SK-N-SH (cell line): ENCODE measurements around the gene TAMALIN. TPM values are rescaled to one million over a fixed set of nuclear protein-coding genes. Genes with fewer than 3 reads are reported as not detected.

Source experiments
- CTCF ChIA-PET: fragments of 300-600, 350-600 bp; formaldehyde crosslinking; extraction: SDS; loops from one replicate; lab custom pipeline; 2021; lab: Yijun Ruan, JAX
- POLR2A ChIA-PET: fragments of 350-600 bp; sonication (Branson Sonifier 250); formaldehyde crosslinking; extraction: SDS; loops from one replicate; lab custom pipeline; 2020; ENCODE audit warnings: antibody characterized with exemption, inconsistent platforms; lab: Yijun Ruan, JAX
- DNase-seq: peaks from one replicate; pipeline ENCODE4 v3.0.0; 2012
- H2AFZ ChIP-seq: fragments of 200-600 bp; sonication (generic); 2 replicates; pipeline ENCODE4 v1.8.1; 2016; ENCODE audit warnings: antibody characterized with exemption, mild to moderate bottlenecking, low read depth
- H3F3A ChIP-seq: fragments of 200-600 bp; sonication (generic); replicated peaks from 2 replicates; pipeline ENCODE3; 2016; ENCODE audit warnings: antibody characterized with exemption, mild to moderate bottlenecking; ENCODE audit not compliant: insufficient read depth
- H3K27ac ChIP-seq, 2 experiments: fragments of 200-500 bp in 1 of 2; fragments of 200-600 bp in 1 of 2; sonication (Bioruptor generic) in 1 of 2; sonication (generic), shearing (Covaris generic) in 1 of 2; 2 replicates each; pipeline versions ENCODE4 v1.5.1 to v1.6.1; 2014 to 2016; ENCODE audit warnings: low read depth in 2 of 2, inconsistent platforms in 1 of 2, low read length in 1 of 2, mild to moderate bottlenecking in 1 of 2, mixed read lengths in 1 of 2
- H3K27me3 ChIP-seq: fragments of 200-600 bp; sonication (generic), shearing (Covaris generic); 2 replicates; pipeline ENCODE4 v1.6.1; 2016; ENCODE audit warnings: mixed run types; ENCODE audit not compliant: insufficient read depth
- H3K36me3 ChIP-seq, 2 experiments: fragments of 200-500 bp in 1 of 2; fragments of 200-600 bp in 1 of 2; sonication (Bioruptor generic) in 1 of 2; sonication (generic) in 1 of 2; replicated peaks in 1 of 2; 2 replicates each; pipeline versions ENCODE3 to v1.5.1; 2014 to 2016; ENCODE audit warnings: low read length in 1 of 2, mild to moderate bottlenecking in 1 of 2; ENCODE audit not compliant: insufficient read depth in 2 of 2, control insufficient read depth in 1 of 2
- H3K4me1 ChIP-seq, 2 experiments: fragments of 200-500 bp in 1 of 2; fragments of 200-600 bp in 1 of 2; sonication (Bioruptor generic) in 1 of 2; sonication (generic), shearing (Covaris generic) in 1 of 2; 2 replicates each; pipeline versions ENCODE4 v1.5.1 to v1.6.1; 2014 to 2016; ENCODE audit warnings: low read depth in 1 of 2, low read length in 1 of 2, mixed run types in 1 of 2; ENCODE audit not compliant: insufficient read depth in 2 of 2, control insufficient read depth in 1 of 2
- H3K4me2 ChIP-seq: fragments of 200-600 bp; sonication (generic), shearing (Covaris generic); 2 replicates; pipeline ENCODE4 v1.6.1; 2017; ENCODE audit warnings: mixed run types
- H3K4me3 ChIP-seq, 2 experiments: fragments of 200-500 bp in 1 of 2; fragments of 200-600 bp in 1 of 2; sonication (Bioruptor generic) in 1 of 2; sonication (generic), shearing (Covaris generic) in 1 of 2; 2 replicates each; pipeline versions ENCODE4 v1.5.1 to v1.8.1; 2014 to 2016; ENCODE audit warnings: low read depth in 2 of 2, inconsistent platforms in 1 of 2, low read length in 1 of 2, mild to moderate bottlenecking in 1 of 2, mixed read lengths in 1 of 2, moderate library complexity in 1 of 2
- H3K79me2 ChIP-seq: fragments of 200-600 bp; sonication (generic); 2 replicates; pipeline ENCODE4 v1.8.1; 2017; ENCODE audit warnings: mild to moderate bottlenecking; ENCODE audit not compliant: insufficient read depth
- H3K9ac ChIP-seq: fragments of 200-600 bp; sonication (generic); 2 replicates; pipeline ENCODE4 v1.6.1; 2017; ENCODE audit warnings: mixed run types
- H3K9me2 ChIP-seq: fragments of 200-600 bp; sonication (generic); 2 replicates; pipeline ENCODE4 v1.6.1; 2017; ENCODE audit warnings: mixed run types
- H3K9me3 ChIP-seq: fragments of 200-600 bp; sonication (generic); 2 replicates; pipeline ENCODE4 v1.6.1; 2017; ENCODE audit warnings: mixed run types, mild to moderate bottlenecking, moderate library complexity
- H4K20me1 ChIP-seq: fragments of 200-600 bp; sonication (generic); 2 replicates; pipeline ENCODE4 v1.6.1; 2017; ENCODE audit warnings: mild to moderate bottlenecking, mixed run types; ENCODE audit not compliant: insufficient read depth
- ELF1 ChIP-seq: IDR thresholded peaks from 2 replicates; pipeline ENCODE4 v1.4.0; 2012
- EP300 ChIP-seq, 2 experiments: IDR thresholded peaks; 2 replicates each; pipeline versions ENCODE4 v1.4.0 to v1.6.1; 2012; ENCODE audit warnings: borderline replicate concordance in 1 of 2, low read depth in 1 of 2, low read length in 1 of 2
- EZH2phosphoT487 ChIP-seq: fragments of 200-600 bp; sonication (generic); IDR thresholded peaks from 2 replicates; pipeline ENCODE4 v1.6.1; 2017; ENCODE audit warnings: low read depth, mixed run types, mild to moderate bottlenecking, antibody characterized with exemption, moderate library complexity, borderline replicate concordance
- FOSL2 ChIP-seq: IDR thresholded peaks from 2 replicates; pipeline ENCODE4 v1.4.0; 2012; ENCODE audit warnings: low read depth, mild to moderate bottlenecking, moderate library complexity, borderline replicate concordance
- FOXJ3 ChIP-seq: sonication (generic); formaldehyde crosslinking; IDR thresholded peaks from 2 replicates; pipeline ENCODE4 v1.5.1; 2020; ENCODE audit warnings: mild to moderate bottlenecking, missing genetic modification reagents
- MEF2A ChIP-seq: IDR thresholded peaks from 2 replicates; pipeline ENCODE4 v1.4.0; 2012; ENCODE audit warnings: low read depth, borderline replicate concordance
- MXI1 ChIP-seq: IDR thresholded peaks from 2 replicates; pipeline ENCODE4 v1.6.1; 2012; ENCODE audit warnings: mild to moderate bottlenecking, low read depth, low read length, improper control_type of control experiment
- POLR2AphosphoS5 ChIP-seq: IDR thresholded peaks from 2 replicates; pipeline ENCODE4 v1.6.1; 2012; ENCODE audit warnings: low read depth, low read length
- RCOR1 ChIP-seq: fragments of 150-350 bp; IDR thresholded peaks from 2 replicates; pipeline ENCODE4 v1.6.1; 2017; ENCODE audit warnings: antibody characterized with exemption, low read length
- RFX5 ChIP-seq: IDR thresholded peaks from 2 replicates; pipeline ENCODE4 v1.6.1; 2012; ENCODE audit warnings: mild to moderate bottlenecking, improper control_type of control experiment, low read length
- RXRA ChIP-seq: IDR thresholded peaks from 2 replicates; pipeline ENCODE4 v1.4.0; 2012; ENCODE audit warnings: low read depth, mild to moderate bottlenecking, borderline replicate concordance
- TCF12 ChIP-seq: IDR thresholded peaks from 2 replicates; pipeline ENCODE4 v1.4.0; 2012
- TEAD4 ChIP-seq: IDR thresholded peaks from 2 replicates; pipeline ENCODE4 v1.4.0; 2012; ENCODE audit warnings: mild to moderate bottlenecking, borderline replicate concordance; ENCODE audit not compliant: insufficient read depth
- WGBS: methylation state at CpG from one replicate; pipeline ENCODE4 v1.1.6; 2017; ENCODE audit warnings: low lambda C conversion rate; 5-methylcytosine and 5-hydroxymethylcytosine counted together
- polyA plus RNA-seq, 3 experiments: library from polyadenylated mRNA; depleted of rRNA; stranded (reverse); fragments of >200 nt; gene quantifications; 2 replicates each; pipeline ENCODE4 v1.2.3, GENCODE V29; 2012
- small RNA-seq, 7 experiments: library from RNA; depleted of rRNA; stranded (forward); fragments of <200 nt; gene quantifications; one replicate each; pipeline ENCODE3, GENCODE V24; 2012
- TF ChIP-seq, protein P1 (sequence below): IDR thresholded peaks from 2 replicates; pipeline ENCODE4 v1.4.0; 2012; ENCODE audit warnings: low read depth, borderline replicate concordance
- TF ChIP-seq, protein P2 (sequence below): fragments of 200-600 bp; sonication (generic); IDR thresholded peaks from 2 replicates; pipeline ENCODE4 v1.6.1; 2017; ENCODE audit warnings: antibody characterized with exemption, mild to moderate bottlenecking, moderate library complexity
- TF ChIP-seq, protein P3 (sequence below): IDR thresholded peaks from 2 replicates; pipeline ENCODE4; 2012
- TF ChIP-seq, protein P4 (sequence below): fragments of 150-350 bp; IDR thresholded peaks from 2 replicates; pipeline ENCODE4 v1.6.1; 2017; ENCODE audit warnings: antibody characterized with exemption, low read length, low read depth, borderline replicate concordance

Gene TAMALIN
- polyA plus RNA-seq, 1 of the 3 experiments (the other 2 are of a cell fraction) = 2.4 TPM

DNA sequence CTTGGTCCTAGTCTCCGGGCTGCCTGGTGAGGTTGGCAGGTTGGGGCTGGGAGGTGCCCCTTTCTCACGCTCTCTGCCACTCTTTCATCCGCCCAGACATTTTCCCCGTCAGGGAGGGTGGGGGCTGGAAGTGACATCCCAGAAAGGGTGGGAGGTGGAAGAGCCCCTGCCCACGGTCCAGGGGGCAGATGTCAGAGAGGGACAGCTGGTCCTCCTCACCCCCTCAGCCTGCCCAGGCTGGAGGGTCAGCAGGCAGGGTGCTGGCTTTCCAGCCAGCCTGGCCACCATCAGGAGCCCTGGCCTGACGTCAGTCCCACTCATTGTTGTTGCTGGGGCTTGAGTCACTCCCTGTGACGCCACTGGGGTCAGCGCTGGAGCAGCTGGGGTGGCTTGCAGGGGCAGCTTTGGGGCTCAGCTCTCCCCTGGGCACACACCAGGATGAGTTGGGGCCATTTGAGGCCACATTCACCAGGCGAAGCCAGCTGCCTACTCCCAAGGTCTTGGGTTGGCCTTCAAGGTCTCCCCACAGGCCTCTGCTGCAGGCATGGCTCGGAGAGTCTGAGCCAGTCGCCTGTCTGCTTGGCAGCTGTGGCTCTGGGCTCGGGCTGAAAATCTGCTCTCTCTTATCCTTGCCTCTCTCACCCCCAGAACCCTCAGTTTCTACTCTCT lies 57.4 kb downstream of the TAMALIN start:
- Histone ChIP-seq H3K9me3 (no peaks in the 10 kb centered on the region), H3K27ac (no peak overlapping the region; a peak in 1 of 4 replicates), H2AFZ (no peak overlapping the region), H3K9me2 (no peaks in the 10 kb centered on the region), H3K79me2 (no peaks in the 10 kb centered on the region), H3K27me3 (no peaks in the 10 kb centered on the region), H4K20me1 (no peaks in the 10 kb centered on the region), H3K4me2 (no peak overlapping the region), H3K4me3 (no peak overlapping the region), H3K4me1 (peaks cover 0 to 26% of the 10 kb centered on the region in 2 experiments; a peak in 1 of 4 replicates), H3F3A (peaks cover 1% of the 10 kb centered on the region), H3K36me3 (no peaks in the 10 kb centered on the region), H3K9ac (no peak overlapping the region)
- DNase-seq = no peak
- TF ChIP-seq MEF2A (no peak), TCF12 (no peak), EZH2phosphoT487 (no peak), EP300 (IDR thresholded peaks at IDR 0.05; ENCODE audit: borderline replicate concordance in 1 of 2, low read depth in 1 of 2, low read length in 1 of 2) (no peak), RFX5 (no peak), RCOR1 (no peak), POLR2AphosphoS5 (no peak), FOSL2 (no peak), TEAD4 (no peak), ELF1 (no peak), MXI1 (no peak), FOXJ3 (CRISPR knock-in tag) (no peak), RXRA (no peak)
- TF ChIP-seq, protein P1, sequence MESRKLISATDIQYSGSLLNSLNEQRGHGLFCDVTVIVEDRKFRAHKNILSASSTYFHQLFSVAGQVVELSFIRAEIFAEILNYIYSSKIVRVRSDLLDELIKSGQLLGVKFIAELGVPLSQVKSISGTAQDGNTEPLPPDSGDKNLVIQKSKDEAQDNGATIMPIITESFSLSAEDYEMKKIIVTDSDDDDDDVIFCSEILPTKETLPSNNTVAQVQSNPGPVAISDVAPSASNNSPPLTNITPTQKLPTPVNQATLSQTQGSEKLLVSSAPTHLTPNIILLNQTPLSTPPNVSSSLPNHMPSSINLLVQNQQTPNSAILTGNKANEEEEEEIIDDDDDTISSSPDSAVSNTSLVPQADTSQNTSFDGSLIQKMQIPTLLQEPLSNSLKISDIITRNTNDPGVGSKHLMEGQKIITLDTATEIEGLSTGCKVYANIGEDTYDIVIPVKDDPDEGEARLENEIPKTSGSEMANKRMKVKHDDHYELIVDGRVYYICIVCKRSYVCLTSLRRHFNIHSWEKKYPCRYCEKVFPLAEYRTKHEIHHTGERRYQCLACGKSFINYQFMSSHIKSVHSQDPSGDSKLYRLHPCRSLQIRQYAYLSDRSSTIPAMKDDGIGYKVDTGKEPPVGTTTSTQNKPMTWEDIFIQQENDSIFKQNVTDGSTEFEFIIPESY = no peak
- TF ChIP-seq, protein P2, sequence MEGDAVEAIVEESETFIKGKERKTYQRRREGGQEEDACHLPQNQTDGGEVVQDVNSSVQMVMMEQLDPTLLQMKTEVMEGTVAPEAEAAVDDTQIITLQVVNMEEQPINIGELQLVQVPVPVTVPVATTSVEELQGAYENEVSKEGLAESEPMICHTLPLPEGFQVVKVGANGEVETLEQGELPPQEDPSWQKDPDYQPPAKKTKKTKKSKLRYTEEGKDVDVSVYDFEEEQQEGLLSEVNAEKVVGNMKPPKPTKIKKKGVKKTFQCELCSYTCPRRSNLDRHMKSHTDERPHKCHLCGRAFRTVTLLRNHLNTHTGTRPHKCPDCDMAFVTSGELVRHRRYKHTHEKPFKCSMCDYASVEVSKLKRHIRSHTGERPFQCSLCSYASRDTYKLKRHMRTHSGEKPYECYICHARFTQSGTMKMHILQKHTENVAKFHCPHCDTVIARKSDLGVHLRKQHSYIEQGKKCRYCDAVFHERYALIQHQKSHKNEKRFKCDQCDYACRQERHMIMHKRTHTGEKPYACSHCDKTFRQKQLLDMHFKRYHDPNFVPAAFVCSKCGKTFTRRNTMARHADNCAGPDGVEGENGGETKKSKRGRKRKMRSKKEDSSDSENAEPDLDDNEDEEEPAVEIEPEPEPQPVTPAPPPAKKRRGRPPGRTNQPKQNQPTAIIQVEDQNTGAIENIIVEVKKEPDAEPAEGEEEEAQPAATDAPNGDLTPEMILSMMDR = no peak
- TF ChIP-seq, protein P3, sequence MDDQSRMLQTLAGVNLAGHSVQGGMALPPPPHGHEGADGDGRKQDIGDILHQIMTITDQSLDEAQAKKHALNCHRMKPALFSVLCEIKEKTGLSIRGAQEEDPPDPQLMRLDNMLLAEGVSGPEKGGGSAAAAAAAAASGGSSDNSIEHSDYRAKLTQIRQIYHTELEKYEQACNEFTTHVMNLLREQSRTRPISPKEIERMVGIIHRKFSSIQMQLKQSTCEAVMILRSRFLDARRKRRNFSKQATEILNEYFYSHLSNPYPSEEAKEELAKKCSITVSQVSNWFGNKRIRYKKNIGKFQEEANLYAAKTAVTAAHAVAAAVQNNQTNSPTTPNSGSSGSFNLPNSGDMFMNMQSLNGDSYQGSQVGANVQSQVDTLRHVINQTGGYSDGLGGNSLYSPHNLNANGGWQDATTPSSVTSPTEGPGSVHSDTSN = no peak
- TF ChIP-seq, protein P4, sequence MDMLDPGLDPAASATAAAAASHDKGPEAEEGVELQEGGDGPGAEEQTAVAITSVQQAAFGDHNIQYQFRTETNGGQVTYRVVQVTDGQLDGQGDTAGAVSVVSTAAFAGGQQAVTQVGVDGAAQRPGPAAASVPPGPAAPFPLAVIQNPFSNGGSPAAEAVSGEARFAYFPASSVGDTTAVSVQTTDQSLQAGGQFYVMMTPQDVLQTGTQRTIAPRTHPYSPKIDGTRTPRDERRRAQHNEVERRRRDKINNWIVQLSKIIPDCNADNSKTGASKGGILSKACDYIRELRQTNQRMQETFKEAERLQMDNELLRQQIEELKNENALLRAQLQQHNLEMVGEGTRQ = no peak
- WGBS = 82% methylated on average over 8 of the region's 12 CpGs
- POLR2A ChIA-PET = interaction anchor here (1.1 kb wide), 1 partner anchor 38 kb away, joined by 4 read pairs; no protein-coding TSS in a partner anchor
- CTCF ChIA-PET = interaction anchor here (0.9 to 15.6 kb wide), 4 partner anchors 19 to 58 kb away, joined by 3 to 279 read pairs (median 8); no protein-coding TSS in a partner anchor

Small RNA genes within 50 kb of the gene (small RNA-seq; reads per million reads assigned to genes)
- gene RNU6-574P = 0 to 2.1 (median 0.63) reads per million in 7 experiments

Other genes with a start within 250 kb of the TAMALIN start
- 0.05 and 0.08 TPM in 2 replicates for gene FIGNL2, start 158.2 kb upstream of the TAMALIN start, polyA plus RNA-seq (2012; rRNA removed)
- gene ANKRD33, start 118.8 kb upstream of the TAMALIN start, polyA plus RNA-seq (2012; rRNA removed) = not detected in 2 replicates
- gene ACVRL1, start 99.4 kb upstream of the TAMALIN start, polyA plus RNA-seq (2012; rRNA removed) = 0.07 and 0.08 TPM in 2 replicates
- gene ACVR1B, start 55.2 kb upstream of the TAMALIN start, polyA plus RNA-seq (2012; rRNA removed) = 12.1 and 13.5 TPM in 2 replicates
- gene NR4A1, start 44.5 kb downstream of the TAMALIN start, polyA plus RNA-seq (2012; rRNA removed) = 75.2 and 120 TPM in 2 replicates
- gene ATG101, start 63.0 kb downstream of the TAMALIN start, polyA plus RNA-seq (2012; rRNA removed) = 160 and 170 TPM in 2 replicates
- gene SMIM41, start 72.8 kb downstream of the TAMALIN start, polyA plus RNA-seq (2012; rRNA removed) = not detected in 2 replicates
- 14.9 and 17.4 TPM in 2 replicates for gene KRT80, start 185.1 kb downstream of the TAMALIN start, polyA plus RNA-seq (2012; rRNA removed)
- 3.2 and 5.4 TPM in 2 replicates for gene KRT7, start 226.3 kb downstream of the TAMALIN start, polyA plus RNA-seq (2012; rRNA removed)